Umbilical cord (tissue), 2 donors: ENCODE results near the gene SLC17A9. TPM values are rescaled to one million over a fixed set of nuclear protein-coding genes. Genes with fewer than 3 reads are reported as not detected.

Experiments
- DNase-seq: peaks from one replicate; pipeline ENCODE4 v3.0.0-alpha.2; 2015; ENCODE audit warnings: low spot score
- total RNA-seq: library from RNA; depleted of rRNA; stranded (reverse); fragments of >200 nt; gene quantifications from one replicate; pipeline ENCODE4 v1.2.3, GENCODE V29; 2014; ENCODE audit warnings: low replicate concordance; ENCODE audit not compliant: insufficient read depth

The SLC17A9 gene
- total RNA-seq, 1 donor from 2014 or later = 11.1 TPM

DNA sequence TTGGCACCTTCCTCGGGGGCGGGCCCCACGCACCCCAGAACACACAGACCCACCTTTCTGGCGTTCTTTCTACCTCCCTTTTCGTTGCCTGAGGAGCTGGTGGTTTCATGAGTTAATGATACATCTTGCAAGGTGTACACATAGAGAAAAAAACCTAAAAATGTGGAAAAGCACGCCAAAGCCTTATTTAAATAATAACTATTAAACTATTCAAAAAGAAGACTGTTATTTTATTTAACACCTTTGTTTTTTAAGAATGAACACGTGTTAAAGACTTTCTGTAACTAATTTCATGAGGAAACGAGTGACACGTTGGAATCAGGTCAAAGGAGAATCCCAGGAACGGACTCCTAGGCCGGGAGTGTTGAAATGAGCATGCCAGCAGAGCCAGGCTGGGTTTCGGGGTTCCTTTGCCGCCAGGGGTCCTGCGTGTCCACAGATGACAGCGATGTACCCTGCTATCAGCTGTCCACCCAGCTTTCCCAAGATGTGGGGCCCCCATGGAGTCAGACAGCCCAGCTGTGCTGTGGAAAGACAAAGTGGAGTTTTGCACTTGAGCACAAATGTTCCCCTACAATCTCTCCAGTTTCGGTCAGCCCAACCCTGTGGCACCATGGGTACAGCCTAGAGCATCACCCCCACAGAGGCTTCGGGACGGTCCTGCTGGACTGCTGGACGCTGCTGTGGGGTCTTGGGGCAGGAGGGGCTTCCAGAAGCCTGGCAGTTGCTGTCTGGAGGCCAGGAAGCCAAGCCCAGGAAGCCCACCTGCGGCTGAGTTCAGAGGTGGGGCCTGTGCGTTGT, 16.1 kb downstream of the SLC17A9 start:
- no peak for DNase-seq

DNA sequence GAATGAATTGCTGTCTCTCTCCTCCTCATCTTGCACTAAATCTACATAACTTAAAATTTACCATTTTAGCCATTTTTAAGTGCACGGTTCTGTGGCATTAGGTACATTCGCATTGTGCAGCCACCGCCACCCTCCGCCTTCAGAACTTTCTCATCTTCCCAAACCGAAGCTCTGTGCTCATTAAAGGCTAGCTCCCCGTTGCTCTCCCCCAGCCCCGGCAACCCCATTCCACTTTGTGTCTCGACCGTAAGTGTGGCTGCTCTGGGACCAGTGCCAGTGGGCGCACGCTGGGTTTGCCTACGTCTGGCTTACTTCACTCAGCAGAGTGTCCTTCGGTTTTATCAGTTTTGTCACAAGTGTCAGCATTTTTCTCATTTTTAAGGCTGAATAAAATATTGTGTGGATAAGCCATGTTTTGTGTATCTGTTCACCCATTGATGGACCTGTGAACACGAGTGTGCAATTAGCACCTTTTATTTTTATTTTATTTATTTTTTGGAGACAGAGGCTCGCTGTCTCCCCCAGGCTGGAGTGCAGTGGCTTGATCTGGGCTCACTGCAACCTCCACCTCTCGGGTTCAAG, 16.8 kb downstream of the SLC17A9 start:
- no peak for DNase-seq

DNA sequence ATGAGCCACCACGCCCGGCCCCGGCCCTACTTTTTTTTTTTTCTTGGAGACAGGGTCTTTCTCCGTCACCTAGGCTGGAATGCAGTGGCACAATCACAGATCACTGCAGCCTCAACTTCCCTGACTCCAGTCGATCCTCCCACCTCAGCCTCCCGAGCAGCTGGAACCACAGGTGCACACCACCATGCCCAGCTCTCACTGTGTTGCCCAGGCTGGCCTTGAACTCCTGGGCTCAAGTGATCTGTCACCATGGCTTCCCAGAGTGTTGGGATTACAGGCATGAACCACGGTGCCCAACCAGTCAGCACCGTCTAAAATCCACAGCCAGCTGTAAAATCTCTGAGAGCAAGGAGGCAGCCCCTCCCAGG, 17.4 kb downstream of the SLC17A9 start:
- DNase-seq = no peak

DNA sequence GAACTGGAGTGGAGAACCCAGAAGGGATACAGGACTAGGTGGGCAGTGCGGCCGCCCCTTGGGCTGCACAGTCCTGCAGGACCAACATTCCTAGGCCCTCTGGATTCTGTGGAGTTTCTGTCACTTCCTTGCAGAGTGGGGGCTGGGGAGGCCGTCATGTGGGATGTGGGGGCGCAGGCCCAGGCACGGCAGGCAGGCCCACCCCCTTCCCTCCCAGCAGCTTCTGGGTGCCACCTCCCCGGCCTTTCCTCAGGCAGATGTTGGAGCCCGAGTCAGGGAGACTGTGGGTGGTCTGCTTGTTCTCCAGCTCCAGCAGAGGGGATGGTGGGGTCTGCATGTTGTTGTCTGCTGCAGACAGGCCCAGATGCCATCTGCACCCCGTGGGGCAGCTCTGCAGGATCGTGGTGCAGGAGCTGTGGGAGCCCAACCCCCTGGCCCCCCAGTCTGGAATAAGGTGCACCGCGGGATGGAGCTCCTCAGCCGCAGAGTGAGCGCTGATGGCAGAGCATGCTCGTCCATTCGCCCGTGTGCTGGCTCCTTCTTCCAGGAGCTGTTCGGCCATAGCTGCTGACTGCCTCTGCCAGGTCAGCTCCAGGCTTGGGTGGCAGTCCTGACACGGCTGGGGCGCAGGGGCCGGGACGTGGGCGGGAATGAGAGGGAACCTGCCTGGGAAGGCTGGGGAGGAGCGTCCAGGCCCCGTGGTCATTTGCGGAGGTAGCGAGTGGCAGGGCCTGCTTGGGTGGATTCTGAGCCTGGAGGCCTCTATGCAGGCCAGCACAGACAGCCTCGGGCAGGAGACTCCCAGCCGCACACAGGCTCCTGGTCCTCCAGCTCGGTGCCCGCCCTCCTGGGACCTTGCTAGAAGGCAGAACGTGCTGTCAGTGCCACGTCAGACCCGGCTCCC, 18.1 kb downstream of the SLC17A9 start:
- DNase-seq = no peak

GRCh38 chr20:62971211-62971949, 18.9 kb downstream of the SLC17A9 start:
- DNase-seq = no peak

DNA sequence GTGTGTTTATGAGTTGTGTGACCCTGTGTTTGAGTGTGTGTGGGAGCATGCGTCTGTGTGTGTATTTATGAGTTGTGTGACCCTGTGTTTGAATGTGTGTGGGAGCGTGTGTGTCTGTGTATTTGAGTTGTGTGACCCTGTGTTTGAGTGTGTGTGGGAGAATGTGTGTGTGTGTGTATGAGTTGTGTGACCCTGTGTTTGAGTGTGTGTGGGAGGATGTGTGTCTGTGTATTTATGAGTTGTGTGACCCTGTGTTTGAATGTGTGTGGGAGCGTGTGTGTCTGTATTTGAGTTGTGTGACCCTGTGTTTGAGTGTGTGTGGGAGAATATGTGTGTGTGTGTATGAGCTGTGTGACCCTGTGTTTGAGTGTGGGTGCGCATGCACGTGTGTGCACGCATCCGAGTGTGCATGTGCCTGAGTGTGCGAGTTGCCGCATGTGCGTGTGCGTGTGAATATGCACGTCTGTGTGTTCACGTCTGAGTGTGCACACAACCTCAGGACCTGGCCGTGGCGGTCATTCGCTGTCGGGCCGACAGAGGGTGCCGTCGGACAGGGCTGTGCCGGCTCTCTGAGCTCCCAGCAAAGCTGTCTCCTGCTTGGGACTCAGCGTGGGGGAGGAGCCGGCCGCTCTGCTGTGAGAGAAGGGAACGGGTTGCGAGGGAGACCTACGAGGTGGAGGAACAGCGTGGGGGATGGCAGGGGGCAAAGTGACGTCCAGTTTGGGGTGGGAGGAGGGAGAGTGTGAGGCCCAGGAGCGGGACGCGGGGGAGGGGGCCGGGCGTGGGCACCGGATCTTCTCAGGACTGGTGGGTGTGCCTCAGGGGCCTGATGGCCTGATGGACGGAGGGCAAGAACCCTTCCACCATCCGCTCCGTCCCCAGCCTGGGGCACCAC, 19.7 kb downstream of the SLC17A9 start:
- peak; percentile 85 for DNase-seq

DNA sequence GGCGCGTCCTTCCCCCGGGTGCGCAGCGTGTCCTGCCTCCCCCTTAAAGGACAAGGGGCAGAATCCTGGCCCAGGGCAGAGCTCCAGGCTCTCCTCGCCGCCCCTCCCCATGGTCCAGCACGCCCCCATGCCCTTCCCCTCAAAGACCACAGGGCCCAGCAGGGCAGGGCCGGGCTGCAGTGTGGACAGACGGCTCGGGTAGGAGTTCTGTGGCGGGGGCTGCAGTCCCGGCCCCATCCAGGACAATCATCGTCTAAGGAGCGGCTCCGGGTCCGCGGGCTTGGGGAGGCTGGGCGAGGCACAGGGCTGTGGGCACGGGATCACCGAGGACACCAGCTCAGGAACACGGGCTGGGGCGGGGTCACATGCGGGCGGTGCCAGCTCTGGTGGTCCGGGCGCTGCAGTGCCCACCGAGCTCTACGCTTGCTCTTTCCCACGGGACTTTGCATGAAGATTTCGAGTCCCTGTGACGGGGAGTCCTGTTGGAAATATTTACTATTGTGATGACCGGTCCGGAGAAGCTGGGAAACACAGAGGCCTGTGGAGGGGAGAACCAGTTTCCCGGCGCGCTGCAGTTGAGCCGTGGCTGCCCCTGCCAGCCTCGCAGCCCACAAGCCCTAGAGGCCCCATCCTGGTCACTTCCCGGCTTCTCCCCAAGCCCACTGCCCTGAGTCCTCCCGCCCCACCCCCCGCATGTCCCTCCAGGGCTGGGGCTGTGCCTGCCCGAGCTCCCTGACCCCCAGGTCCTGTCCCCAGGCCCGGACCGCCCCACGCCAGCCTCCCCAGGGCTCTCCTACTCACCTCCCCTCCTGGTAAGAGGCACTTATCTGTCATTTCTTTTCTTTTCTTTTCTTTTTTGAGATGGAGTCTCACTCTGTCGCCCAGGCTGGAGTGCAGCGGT, 20.6 kb downstream of the SLC17A9 start:
- DNase-seq = no peak

DNA sequence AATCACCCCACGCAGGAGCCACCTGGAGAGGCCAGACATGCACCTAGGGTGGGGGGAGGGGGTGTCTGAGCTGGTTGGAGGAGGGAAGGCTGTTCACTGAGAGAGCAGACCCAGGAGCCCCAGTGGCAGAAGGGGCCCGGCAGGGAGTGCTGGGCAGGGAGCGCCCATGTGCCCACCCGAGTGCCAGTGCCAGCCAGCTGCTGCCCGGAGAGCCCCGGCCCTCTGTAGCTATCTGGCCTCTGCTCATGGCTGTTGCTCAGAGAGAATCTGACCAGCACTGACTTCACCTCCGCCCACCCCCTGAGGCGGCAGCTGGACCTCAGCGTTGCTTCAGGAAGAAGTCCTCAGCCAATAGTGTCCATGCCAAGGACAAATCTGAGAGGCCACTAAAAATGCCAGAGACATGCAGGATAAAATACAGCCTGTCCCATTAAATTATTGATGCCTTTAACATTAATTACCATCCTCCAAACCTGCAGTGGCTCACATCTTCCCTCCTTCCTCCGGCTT, 22.8 kb downstream of the SLC17A9 start:
- DNase-seq = no peak

GRCh38 chr20:62975812-62976508, 23.5 kb downstream of the SLC17A9 start:
- no peak for DNase-seq

DNA sequence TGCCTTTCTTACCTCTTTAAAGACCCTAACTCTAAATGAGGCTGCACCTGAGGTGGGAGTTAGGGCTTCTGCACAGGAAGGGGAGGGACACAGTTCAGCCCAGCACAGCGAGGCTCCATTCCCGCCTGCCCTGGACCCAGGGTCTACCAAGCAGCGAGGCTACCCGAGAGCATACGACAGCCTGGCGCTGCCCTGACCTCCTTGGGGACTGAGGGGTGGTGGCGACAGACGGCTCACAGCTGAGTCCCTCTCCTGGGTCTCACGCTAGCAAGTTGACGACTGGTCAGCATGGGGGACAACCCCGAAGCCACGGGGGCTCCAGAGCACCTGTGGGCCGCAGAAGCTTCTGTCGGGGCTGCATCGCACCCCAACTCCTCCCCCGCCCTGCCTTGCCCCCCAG, 24.4 kb downstream of the SLC17A9 start:
- no peak for DNase-seq

- DNase-seq = no peak
Measured at GRCh38 chr20:62977613-62978560, 25.4 kb downstream of the SLC17A9 start.

- no peak for DNase-seq
Measured at GRCh38 chr20:62978561-62978943, 26.0 kb downstream of the SLC17A9 start.

DNA sequence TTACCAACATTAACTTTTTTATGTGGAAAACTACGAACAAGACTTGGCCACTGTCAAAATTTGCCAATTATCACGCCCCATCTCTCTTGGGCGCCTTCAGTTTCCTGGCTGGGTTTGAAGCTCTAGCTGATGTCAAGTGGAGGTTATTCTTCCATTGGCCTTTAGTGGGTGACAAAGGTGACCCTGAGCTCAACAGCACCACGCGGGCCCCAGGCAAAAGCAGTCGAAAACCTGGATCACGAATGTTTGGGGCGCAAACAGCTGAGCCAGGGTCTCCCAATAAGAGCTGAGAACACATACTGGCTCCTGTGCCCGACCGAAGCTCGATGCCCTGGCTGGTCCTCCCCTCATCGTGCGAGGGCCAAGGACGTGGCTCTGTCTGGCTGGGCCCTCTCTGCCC, 26.8 kb downstream of the SLC17A9 start:
- no peak for DNase-seq

- DNase-seq = no peak
Measured at GRCh38 chr20:62979876-62980373, 27.4 kb downstream of the SLC17A9 start.

GRCh38 chr20:62980380-62980960, 28.0 kb downstream of the SLC17A9 start:
- DNase-seq = no peak

DNA sequence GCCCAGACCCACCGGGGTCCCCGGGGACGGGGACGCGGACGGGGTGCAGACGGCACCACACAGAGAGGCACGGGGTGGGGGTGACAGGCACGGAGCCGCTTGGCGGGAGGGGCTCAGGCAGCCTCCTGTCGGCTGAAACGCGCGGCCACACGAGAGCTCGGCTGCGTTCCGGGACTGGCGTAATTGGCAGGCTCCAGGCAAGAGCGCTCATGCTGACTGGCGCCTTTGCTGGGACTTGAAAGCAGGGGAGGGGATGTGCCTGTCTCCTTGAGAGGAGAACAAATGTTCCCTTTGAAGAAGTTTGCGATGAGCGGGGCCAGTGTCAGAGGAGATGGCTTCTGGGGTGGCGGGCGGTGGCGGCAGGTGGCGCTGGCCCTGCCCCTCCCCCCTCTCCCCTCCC, 28.5 kb downstream of the SLC17A9 start:
- DNase-seq = no peak
